Measurements from ENCODE around the gene LY6G6D. TPM values are rescaled to one million over a fixed set of nuclear protein-coding genes. Genes with fewer than 3 reads are reported as not detected.

Gene LY6G6D
- total RNA-seq, 1 experiment from 2014 or later = not detected

DNA sequence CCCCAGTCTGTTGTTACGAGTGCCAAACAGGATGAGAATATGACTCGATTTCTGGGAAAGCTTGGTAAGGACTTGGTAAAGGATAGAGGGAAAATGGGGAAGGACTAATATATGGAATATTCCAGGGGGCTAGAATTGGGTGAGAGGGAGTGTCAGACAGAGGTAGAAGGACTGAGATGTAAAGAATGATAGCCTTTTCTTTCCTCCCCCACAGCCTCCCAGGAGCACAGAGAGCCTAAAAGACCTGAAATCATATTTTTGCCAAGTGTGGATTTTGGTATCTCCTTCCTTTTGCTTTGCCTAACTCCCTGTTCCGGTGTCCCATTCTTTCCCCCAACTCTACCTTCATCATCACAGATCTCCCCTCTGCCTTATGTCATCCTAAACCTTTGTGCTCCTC is 27.7 kb downstream of the LY6G6D start:
- Mint-ChIP-seq H3K36me3 (ENCODE audit: insufficient read depth, unreplicated experiment) (peaks cover 50% of the 10 kb centered on the region), H3K9me3 (ENCODE audit: unreplicated experiment) (no peaks in the 10 kb centered on the region), H3K4me3 (ENCODE audit: unreplicated experiment) (no peak overlapping the region), H3K27me3 (ENCODE audit: insufficient read depth, unreplicated experiment) (no peaks in the 10 kb centered on the region), H3K4me1 (ENCODE audit: low read depth, unreplicated experiment) (peaks cover 21% of the 10 kb centered on the region), H3K27ac (ENCODE audit: unreplicated experiment) (no peak overlapping the region)
- Histone ChIP-seq H3K9me3 (no peaks in the 10 kb centered on the region), H3K4me3 (ENCODE audit: low read depth, low read length) (no peak overlapping the region), H3K4me1 (peaks cover 23% of the 10 kb centered on the region), H3K27me3 (replicated peaks; ENCODE audit: control insufficient read depth, insufficient read depth, low read length) (no peaks in the 10 kb centered on the region), H3K36me3 (ENCODE audit: control insufficient read depth, insufficient read depth, low read length) (peaks cover 3% of the 10 kb centered on the region; the same call in 1 of the 2 replicates)
- DNase-seq = no peak
- no TSS peak for BruUV-seq (replicated peaks)
- ChIA-PET CTCF (no interaction called here), POLR2A (no interaction called here)
- TF ChIP-seq, protein P1, sequence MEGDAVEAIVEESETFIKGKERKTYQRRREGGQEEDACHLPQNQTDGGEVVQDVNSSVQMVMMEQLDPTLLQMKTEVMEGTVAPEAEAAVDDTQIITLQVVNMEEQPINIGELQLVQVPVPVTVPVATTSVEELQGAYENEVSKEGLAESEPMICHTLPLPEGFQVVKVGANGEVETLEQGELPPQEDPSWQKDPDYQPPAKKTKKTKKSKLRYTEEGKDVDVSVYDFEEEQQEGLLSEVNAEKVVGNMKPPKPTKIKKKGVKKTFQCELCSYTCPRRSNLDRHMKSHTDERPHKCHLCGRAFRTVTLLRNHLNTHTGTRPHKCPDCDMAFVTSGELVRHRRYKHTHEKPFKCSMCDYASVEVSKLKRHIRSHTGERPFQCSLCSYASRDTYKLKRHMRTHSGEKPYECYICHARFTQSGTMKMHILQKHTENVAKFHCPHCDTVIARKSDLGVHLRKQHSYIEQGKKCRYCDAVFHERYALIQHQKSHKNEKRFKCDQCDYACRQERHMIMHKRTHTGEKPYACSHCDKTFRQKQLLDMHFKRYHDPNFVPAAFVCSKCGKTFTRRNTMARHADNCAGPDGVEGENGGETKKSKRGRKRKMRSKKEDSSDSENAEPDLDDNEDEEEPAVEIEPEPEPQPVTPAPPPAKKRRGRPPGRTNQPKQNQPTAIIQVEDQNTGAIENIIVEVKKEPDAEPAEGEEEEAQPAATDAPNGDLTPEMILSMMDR (IDR thresholded peaks at IDR 0.05; ENCODE audit: insufficient read depth in 1 of 2, low read depth in 1 of 2, low read length in 1 of 2, severe bottlenecking in 1 of 2, unreplicated experiment in 1 of 2) = no peak
- intact Hi-C loops (cut with micrococcal nuclease; ENCODE audit: unreplicated experiment) = no loop called here

DNA sequence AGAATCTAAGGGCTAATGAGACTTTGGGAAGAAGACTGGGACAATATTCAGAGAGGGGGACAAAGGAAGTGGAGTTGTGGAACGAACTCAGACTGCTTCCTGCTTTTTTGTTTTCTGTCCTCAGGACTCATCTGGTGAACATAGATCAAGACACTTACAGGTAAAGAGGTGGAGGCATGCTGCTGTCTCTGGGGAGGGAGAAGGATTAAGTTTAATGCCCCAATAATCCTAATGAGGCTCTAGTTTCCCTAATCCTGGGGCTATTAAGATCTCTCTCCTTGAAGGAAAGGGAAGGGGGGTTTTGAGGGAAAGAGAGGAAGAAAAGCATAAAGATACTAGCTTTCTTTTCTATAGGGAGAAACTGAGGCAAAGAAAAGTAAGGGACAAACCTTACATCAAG is 29.3 kb downstream of the LY6G6D start:
- H3K4me3 Mint-ChIP-seq (ENCODE audit: unreplicated experiment) = no peak overlapping the region
- peaks cover 38% of the 10 kb centered on the region for H3K36me3 Mint-ChIP-seq (ENCODE audit: insufficient read depth, unreplicated experiment)

DNA sequence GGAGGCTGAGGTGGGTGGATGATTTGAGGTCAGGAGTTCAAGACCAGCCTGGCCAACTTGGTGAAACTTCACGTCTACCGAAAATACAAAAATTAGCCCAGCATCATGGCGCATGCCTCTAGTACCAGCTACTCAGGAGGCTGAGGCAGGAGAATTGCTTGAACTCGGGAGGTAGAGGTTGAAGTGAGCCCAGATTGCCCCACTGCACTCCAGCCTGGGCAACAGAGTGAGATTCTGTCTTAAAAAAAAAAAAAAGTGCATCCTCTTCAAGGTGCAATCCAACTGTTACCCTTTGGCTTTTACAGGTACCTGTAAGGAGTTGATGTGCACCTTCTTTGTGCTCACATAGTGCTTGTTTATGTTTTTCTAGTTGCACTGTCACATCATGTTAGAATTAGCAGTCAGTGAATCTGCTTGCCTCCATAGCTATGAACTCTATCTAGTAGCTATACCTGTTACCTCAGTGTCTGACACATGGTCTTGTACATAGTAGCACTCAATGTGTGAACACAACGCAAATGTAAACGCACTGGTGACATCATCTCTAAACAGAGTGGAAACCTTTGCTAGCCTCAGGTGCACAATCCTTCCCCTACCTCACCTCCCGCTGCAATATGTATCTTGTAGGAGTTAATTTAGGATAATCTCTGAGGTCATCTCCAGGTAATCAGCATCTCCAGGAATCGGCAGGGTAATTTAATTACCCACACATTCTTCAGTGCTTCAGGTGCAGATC is 34.3 kb downstream of the LY6G6D start:
- ChIA-PET POLR2A (interaction anchor here (0.5 kb wide), 1 partner anchor 78 kb away, joined by 3 read pairs; the partner anchor contains the start of gene HSPA1B), CTCF (interaction anchor here (0.6 kb wide), 1 partner anchor 18 kb away, joined by 8 read pairs; no protein-coding TSS in a partner anchor)
- H3K9me3 Mint-ChIP-seq (ENCODE audit: unreplicated experiment) = no peaks in the 10 kb centered on the region
- DNase-seq = no peak
- no TSS peak for BruUV-seq (replicated peaks)
- TF ChIP-seq, protein P1 (IDR thresholded peaks at IDR 0.05; ENCODE audit: insufficient read depth in 1 of 2, low read depth in 1 of 2, low read length in 1 of 2, severe bottlenecking in 1 of 2, unreplicated experiment in 1 of 2) = no peak
- Histone ChIP-seq H3K36me3 (ENCODE audit: control insufficient read depth, insufficient read depth, low read length) (peaks cover 5% of the 10 kb centered on the region; the same call in 1 of the 2 replicates), H3K4me1 (peaks cover 8% of the 10 kb centered on the region), H3K27me3 (replicated peaks; ENCODE audit: control insufficient read depth, insufficient read depth, low read length) (no peaks in the 10 kb centered on the region), H3K4me3 (ENCODE audit: low read depth, low read length) (no peak overlapping the region), H3K9me3 (no peaks in the 10 kb centered on the region)
- H3K27me3 Mint-ChIP-seq (ENCODE audit: insufficient read depth, unreplicated experiment) = no peaks in the 10 kb centered on the region
- peaks cover 6% of the 10 kb centered on the region for H3K4me1 Mint-ChIP-seq (ENCODE audit: low read depth, unreplicated experiment)
- intact Hi-C loops (cut with micrococcal nuclease; ENCODE audit: unreplicated experiment) = no loop called here
- peak overlapping the region; percentile 33 for H3K27ac Mint-ChIP-seq (ENCODE audit: unreplicated experiment)
- H3K36me3 Mint-ChIP-seq (ENCODE audit: insufficient read depth, unreplicated experiment) = peaks cover 22% of the 10 kb centered on the region
- H3K4me3 Mint-ChIP-seq (ENCODE audit: unreplicated experiment) = no peak overlapping the region

More for the DNA sequence above, 29.3 kb downstream of the LY6G6D start:
- Mint-ChIP-seq H3K27ac (ENCODE audit: unreplicated experiment) (no peak overlapping the region), H3K4me1 (ENCODE audit: low read depth, unreplicated experiment) (peaks cover 6% of the 10 kb centered on the region), H3K27me3 (ENCODE audit: insufficient read depth, unreplicated experiment) (no peaks in the 10 kb centered on the region), H3K9me3 (ENCODE audit: unreplicated experiment) (no peaks in the 10 kb centered on the region)
- DNase-seq = no peak
- ChIA-PET POLR2A (no interaction called here), CTCF (no interaction called here)
- H3K9me3 ChIP-seq = no peaks in the 10 kb centered on the region
- H3K4me1 ChIP-seq = peaks cover 13% of the 10 kb centered on the region
- TF ChIP-seq, protein P1 (IDR thresholded peaks at IDR 0.05; ENCODE audit: insufficient read depth in 1 of 2, low read depth in 1 of 2, low read length in 1 of 2, severe bottlenecking in 1 of 2, unreplicated experiment in 1 of 2) = no peak
- no peaks in the 10 kb centered on the region for H3K27me3 ChIP-seq (replicated peaks; ENCODE audit: control insufficient read depth, insufficient read depth, low read length)
- no TSS peak for BruUV-seq (replicated peaks)
- intact Hi-C loops (cut with micrococcal nuclease; ENCODE audit: unreplicated experiment) = no loop called here
- H3K36me3 ChIP-seq (ENCODE audit: control insufficient read depth, insufficient read depth, low read length) = peaks cover 4% of the 10 kb centered on the region; the same call in 1 of the 2 replicates
- no peak overlapping the region for H3K4me3 ChIP-seq (ENCODE audit: low read depth, low read length)

All from Caco-2 (cell line).